NCI-H2081 (cell line): ENCODE results near the gene SNTG2.
"Not testable (repeated sequence)": the region's sequence is repeated elsewhere in the genome, so short reads cannot be mapped to it uniquely, and the experiment has no call there.

Experiments
- DNase-seq, 2 experiments: peaks; one replicate each; lab custom pipeline; 2025; lab: John Stamatoyannopoulos, UW

Gene SNTG2

GRCh38 chr2:1192121-1192520 lies 241.5 kb downstream of the SNTG2 start:
- DNase-seq = no peak

- no peak for DNase-seq
These were observed 243.2 kb downstream of the SNTG2 start for GRCh38 chr2:1193801-1194200.

- DNase-seq = no peak
These were observed 253.1 kb downstream of the SNTG2 start for GRCh38 chr2:1203772-1204171.

GRCh38 chr2:1205853-1206252 lies 255.2 kb downstream of the SNTG2 start:
- no peak for DNase-seq

DNA sequence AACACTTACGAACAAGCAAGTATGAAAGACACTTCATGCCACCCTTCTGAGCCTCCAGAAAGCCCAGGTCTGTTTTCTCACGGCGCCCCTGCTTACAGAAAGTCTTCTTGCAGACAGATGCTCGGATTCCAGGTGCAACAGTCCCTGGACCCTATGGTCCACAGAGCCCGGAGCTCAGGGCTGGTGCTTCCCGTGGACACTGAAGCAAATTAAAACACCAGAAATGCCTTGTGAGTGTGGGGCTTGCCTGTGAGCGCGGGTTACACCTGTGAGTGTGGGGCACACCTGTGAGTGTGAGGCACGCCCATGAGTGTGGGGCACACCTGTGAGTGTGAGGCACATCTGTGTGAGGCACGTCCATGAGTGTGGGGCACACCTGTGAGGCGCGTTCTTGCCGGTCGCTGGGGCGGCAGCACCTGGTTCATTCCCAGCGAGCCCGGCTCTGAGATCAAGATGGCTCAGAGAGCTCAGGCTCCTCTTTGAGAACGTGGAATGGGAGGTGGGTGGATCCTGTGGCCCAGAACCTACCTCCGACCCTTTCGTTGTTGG lies 257.4 kb downstream of the SNTG2 start:
- no peak for DNase-seq

GRCh38 chr2:1208522-1208921 lies 257.9 kb downstream of the SNTG2 start:
- DNase-seq = no peak

GRCh38 chr2:1209246-1209645 lies 258.6 kb downstream of the SNTG2 start:
- DNase-seq = no peak

DNA sequence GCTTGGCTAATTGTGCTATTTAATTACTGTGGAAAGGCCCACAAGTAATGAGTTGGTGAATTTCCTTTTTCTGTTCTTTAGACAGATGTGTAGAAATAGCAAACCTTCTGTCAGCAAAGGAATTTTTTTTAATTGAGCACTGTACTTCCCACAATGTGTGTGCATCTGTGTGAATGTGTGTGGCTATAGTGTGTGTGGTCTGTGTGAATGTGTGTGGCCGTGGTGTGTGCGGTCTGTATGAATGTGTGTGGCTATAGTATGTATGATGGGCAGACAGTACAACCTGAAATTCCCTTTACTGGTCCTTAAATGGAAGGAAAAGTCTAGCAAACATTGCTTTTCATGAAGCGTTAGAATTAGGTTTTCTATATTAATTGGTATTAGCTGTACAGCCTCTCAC lies 259.1 kb downstream of the SNTG2 start:
- no peak for DNase-seq

GRCh38 chr2:1210352-1210751 lies 259.7 kb downstream of the SNTG2 start:
- DNase-seq = no peak

GRCh38 chr2:1219901-1220573 lies 269.4 kb downstream of the SNTG2 start:
- no peak for DNase-seq

DNA sequence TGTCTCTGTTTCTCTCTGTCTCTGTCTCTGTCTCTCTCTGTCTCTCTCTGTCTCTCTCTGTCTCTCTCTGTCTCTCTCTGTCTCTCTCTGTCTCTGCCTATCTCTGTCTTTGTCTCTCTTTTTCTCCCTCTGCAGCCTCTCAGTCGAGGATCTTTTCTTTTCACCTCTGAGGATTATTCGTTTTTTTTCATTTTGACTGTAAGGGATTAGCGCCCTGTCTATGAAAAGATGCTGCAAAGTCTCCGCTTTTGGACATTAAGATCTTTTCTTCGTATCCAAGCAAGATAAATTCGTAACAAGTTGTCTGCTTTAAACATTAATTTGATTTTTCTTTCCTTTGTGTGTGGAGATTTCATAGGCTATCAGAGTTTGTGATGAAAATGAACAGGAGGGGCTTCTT lies 271.4 kb downstream of the SNTG2 start:
- no peak for DNase-seq

- no peak for DNase-seq
These were observed 273.1 kb downstream of the SNTG2 start for GRCh38 chr2:1223791-1224190.

GRCh38 chr2:1224901-1225300 lies 274.3 kb downstream of the SNTG2 start:
- DNase-seq = no peak

DNA sequence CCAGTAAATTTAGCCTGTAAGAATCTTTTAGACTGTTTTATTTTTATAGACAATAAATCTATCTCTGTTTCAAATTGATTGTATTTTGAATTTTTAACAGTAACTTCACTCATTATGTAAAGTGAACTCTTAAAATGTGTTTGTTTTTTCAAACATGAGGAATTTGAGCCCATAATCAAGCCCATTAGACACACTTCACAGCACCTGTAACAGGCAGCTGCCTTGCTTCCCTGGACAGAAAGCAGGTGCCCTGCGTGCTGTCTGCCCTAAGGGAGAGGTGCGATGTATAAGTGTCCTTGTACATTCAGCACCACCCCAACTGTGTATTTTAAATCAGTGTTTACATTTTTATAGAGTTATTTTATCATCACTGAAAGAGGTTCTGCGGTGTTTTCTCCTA lies 276.1 kb downstream of the SNTG2 start:
- peak; percentile 49 to 89 for DNase-seq

DNA sequence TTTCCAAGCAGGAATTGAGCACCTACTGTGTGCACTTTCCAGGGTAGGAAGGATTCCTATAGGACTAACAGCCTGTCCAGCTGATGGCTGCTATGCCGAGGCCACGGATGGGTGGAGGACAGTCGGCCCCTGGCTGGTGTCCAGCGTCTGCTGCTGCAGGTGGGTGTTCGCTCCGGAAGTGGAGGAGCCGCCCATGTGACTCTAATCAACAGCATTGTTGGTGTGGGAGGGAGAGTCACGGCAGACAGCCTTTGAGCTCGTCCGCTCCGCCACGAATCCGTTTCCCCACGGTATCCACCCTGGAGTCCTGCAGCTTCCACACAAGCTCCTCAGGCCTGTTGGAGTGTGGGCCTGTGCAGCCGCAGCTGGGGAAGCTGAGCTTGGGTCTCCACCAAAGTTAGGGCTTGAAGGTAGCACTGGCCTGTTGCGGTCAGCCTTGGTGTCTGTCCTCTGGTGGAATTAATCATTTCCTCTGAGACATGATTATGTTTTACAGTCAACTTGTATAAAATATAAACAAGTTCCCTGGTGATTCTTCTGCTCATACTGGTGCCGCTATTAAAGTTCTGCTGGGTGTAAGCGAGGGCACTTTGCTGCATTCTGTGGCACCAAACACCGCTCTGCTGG lies 276.7 kb downstream of the SNTG2 start:
- DNase-seq = peak; percentile 22 to 61

DNA sequence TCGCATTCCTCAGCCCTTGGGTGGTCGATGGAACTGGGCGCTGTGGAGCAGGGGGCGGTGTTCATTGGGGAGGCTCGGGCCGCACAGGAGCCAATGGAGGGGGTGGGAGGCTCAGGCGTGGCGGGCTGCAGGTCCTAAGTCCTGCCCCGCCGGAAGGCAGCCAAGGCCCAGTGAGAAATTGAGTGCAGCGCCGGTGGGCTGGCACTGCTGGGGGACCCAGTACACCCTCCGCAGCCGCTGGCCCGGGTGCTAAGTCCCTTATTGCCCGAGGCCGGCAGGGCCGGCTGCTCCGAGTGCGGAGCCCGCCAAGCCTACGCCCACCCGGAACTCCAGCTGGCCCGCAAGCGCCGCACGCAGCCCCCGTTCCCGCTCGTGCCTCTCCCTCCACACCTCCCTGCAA lies 278.9 kb downstream of the SNTG2 start:
- DNase-seq = not testable (repeated sequence)

- no peak for DNase-seq
These were observed 279.7 kb downstream of the SNTG2 start for GRCh38 chr2:1230155-1230893.

DNA sequence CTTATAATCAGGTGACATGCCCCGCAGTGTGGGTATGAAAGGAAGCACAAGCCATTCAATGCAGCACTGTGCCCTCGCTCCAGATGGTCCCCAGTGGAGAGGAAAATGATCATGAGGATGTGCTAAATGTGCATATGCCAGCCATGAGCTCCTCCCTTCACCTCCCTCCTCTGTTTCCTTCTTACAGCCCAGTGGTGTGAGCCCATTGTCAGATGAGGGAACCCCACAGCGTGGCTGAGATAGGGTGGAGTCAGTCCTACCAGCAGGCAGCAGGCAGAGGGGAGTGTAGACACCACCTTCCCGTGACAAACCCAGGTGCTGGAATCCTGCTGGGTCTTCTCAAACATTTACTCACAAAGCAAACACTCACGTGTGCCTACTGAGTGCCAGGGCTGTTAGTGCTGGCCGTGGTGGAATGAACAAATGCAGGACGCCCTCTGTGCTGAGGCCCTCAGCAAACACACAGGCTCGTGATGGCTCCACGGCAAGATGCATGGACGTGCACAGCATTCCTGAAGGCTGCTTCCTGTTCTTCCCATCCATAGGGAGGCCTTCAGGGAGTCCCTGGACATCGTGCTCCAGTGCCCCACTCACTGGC lies 280.9 kb downstream of the SNTG2 start:
- peak; percentile 98 to 100 for DNase-seq

- peak; percentile 40 to 68 for DNase-seq
These were observed 282.6 kb downstream of the SNTG2 start for GRCh38 chr2:1233281-1233680.

GRCh38 chr2:1234731-1235308 lies 284.2 kb downstream of the SNTG2 start:
- no peak for DNase-seq

- DNase-seq = no peak
These were observed 285.2 kb downstream of the SNTG2 start for GRCh38 chr2:1235806-1236205.

GRCh38 chr2:1236606-1237005 lies 286.0 kb downstream of the SNTG2 start:
- DNase-seq = no peak
